Kidney epithelial cell (primary cell): ENCODE data around the gene KLHL42. TPM values are rescaled to one million over a fixed set of nuclear protein-coding genes. Genes with fewer than 3 reads are reported as not detected.

ENCODE experiments used
- DNase-seq: peaks from one replicate; pipeline ENCODE4 v3.0.0-alpha.2; 2010; ENCODE audit warnings: low read depth
- H3K27me3 ChIP-seq: 2 replicates; pipeline ENCODE4 v1.6.0; 2011; ENCODE audit warnings: low read length; ENCODE audit not compliant: control insufficient read depth, insufficient read depth
- H3K36me3 ChIP-seq: 2 replicates; pipeline ENCODE4 v1.5.1; 2011; ENCODE audit warnings: low read length; ENCODE audit not compliant: control insufficient read depth, insufficient read depth
- H3K4me3 ChIP-seq: 2 replicates; pipeline ENCODE4 v1.5.1; 2011; ENCODE audit warnings: low read depth, mild to moderate bottlenecking, control low read depth, low read length
- total RNA-seq: library from RNA; depleted of rRNA; stranded (reverse); fragments of >200 nt; gene quantifications from 2 replicates; pipeline ENCODE4 v1.2.3, GENCODE V29; 2015
- TF ChIP-seq, protein P1 (sequence below): IDR thresholded peaks from 2 replicates; pipeline ENCODE4 v1.5.1; 2011; ENCODE audit warnings: mild to moderate bottlenecking, moderate library complexity, low read length, control low read depth, inconsistent platforms; ENCODE audit not compliant: insufficient read depth, poor library complexity, severe bottlenecking

KLHL42 gene
- total RNA-seq, 1 donor from 2014 or later, result 19.3 TPM

- H3K36me3 ChIP-seq, result no peaks in the 10 kb centered on the region
- TF ChIP-seq, protein P1, sequence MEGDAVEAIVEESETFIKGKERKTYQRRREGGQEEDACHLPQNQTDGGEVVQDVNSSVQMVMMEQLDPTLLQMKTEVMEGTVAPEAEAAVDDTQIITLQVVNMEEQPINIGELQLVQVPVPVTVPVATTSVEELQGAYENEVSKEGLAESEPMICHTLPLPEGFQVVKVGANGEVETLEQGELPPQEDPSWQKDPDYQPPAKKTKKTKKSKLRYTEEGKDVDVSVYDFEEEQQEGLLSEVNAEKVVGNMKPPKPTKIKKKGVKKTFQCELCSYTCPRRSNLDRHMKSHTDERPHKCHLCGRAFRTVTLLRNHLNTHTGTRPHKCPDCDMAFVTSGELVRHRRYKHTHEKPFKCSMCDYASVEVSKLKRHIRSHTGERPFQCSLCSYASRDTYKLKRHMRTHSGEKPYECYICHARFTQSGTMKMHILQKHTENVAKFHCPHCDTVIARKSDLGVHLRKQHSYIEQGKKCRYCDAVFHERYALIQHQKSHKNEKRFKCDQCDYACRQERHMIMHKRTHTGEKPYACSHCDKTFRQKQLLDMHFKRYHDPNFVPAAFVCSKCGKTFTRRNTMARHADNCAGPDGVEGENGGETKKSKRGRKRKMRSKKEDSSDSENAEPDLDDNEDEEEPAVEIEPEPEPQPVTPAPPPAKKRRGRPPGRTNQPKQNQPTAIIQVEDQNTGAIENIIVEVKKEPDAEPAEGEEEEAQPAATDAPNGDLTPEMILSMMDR, result no peak
- no peaks in the 10 kb centered on the region for H3K27me3 ChIP-seq
Measured at GRCh38 chr12:27797301-27798025, 17.4 kb downstream of the KLHL42 start.

GRCh38 chr12:27800819-27801218 lies 20.8 kb downstream of the KLHL42 start:
- no peaks in the 10 kb centered on the region for H3K36me3 ChIP-seq

More at GRCh38 chr12:27797301-27798025, 17.4 kb downstream of the KLHL42 start:
- no peak overlapping the region for H3K4me3 ChIP-seq
- DNase-seq, result no peak

GRCh38 chr12:27801630-27802029 lies 21.6 kb downstream of the KLHL42 start:
- TF ChIP-seq, protein P1, result no peak
- Histone ChIP-seq H3K36me3 (no peaks in the 10 kb centered on the region), H3K27me3 (no peaks in the 10 kb centered on the region), H3K4me3 (no peak overlapping the region)
- no peak for DNase-seq

More at GRCh38 chr12:27800819-27801218, 20.8 kb downstream of the KLHL42 start:
- DNase-seq, result no peak
- H3K27me3 ChIP-seq, result no peaks in the 10 kb centered on the region
- TF ChIP-seq, protein P1, result no peak
- H3K4me3 ChIP-seq, result no peak overlapping the region

DNA sequence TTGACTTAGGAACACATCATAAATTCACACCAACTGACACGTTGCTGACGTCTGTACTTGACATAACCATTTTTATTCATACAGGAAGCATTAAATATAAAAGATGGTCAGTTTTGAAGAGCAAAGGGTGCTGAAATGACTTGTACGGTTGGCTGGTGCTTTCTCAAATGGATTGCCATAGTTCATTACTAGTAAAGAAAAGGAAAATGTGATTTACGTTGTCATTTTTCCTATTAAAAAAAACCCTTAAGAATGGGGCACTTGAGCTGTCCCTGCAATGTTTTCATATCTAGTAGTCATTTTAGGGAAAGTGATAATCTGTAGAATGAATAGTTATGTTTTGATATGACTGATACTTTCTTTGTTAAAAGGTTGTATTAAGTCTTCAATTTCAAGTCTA lies 22.5 kb downstream of the KLHL42 start:
- no peak overlapping the region for H3K4me3 ChIP-seq
- TF ChIP-seq, protein P1, result no peak
- no peaks in the 10 kb centered on the region for H3K27me3 ChIP-seq
- no peaks in the 10 kb centered on the region for H3K36me3 ChIP-seq
- no peak for DNase-seq

- no peak for DNase-seq
- H3K27me3 ChIP-seq, result no peaks in the 10 kb centered on the region
- TF ChIP-seq, protein P1, result no peak
- no peaks in the 10 kb centered on the region for H3K36me3 ChIP-seq
- H3K4me3 ChIP-seq, result no peak overlapping the region
Measured at GRCh38 chr12:27802936-27803335, 22.9 kb downstream of the KLHL42 start.

- no peak overlapping the region for H3K4me3 ChIP-seq
- no peaks in the 10 kb centered on the region for H3K27me3 ChIP-seq
- no peak for DNase-seq
- no peaks in the 10 kb centered on the region for H3K36me3 ChIP-seq
- TF ChIP-seq, protein P1, result no peak
Measured at GRCh38 chr12:27805238-27805637, 25.2 kb downstream of the KLHL42 start.
